ENCODE data around the gene RIN3.

RIN3 gene

GRCh38 chr14:92487513-92488133, 26.0 kb upstream of the RIN3 start:
- no peak for DNase-seq (ENCODE audit: low spot score)

DNA sequence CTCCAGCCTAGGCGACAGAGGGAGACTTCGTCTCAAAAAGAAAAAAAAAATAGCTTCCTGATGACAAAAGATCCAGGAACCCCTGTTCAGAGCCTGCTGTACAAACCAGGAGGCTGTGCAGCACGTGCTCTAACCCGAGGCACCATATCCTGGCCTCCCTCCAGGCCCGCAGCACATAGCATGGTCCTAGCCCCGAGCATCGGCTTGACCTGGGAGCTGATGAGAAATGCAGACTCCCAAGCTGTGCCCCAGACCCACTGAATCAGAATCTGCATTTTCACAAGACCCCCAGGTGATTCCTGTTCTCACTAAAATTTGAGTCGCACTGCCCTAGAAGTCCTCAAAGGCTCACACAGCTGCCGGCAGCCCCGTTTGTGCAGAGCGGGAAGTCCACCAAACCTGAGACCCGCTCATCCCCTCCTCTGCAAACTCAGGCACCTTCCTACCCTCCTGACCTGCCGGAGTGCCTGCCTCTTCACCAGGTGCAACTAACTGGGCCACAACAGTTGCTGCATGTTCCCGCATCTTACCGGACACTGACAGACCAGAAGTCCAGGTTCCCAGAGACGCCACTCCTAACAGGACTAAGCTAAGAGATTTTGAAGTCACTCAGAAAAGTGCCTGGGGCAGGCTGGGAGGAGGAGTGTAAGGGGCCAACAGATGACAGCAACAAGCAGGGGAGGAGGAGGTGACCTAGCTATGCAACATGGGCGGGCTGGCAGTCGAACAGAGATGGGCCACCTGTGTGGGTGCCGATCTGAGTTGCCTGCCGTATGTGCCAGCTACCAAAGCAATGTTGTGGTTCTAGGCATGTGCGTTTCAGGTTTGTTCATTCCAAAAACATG, 24.0 kb upstream of the RIN3 start:
- no peak for DNase-seq (ENCODE audit: low spot score)

GRCh38 chr14:92490239-92490959, 23.2 kb upstream of the RIN3 start:
- DNase-seq (ENCODE audit: low spot score), result peak; percentile 30

DNA sequence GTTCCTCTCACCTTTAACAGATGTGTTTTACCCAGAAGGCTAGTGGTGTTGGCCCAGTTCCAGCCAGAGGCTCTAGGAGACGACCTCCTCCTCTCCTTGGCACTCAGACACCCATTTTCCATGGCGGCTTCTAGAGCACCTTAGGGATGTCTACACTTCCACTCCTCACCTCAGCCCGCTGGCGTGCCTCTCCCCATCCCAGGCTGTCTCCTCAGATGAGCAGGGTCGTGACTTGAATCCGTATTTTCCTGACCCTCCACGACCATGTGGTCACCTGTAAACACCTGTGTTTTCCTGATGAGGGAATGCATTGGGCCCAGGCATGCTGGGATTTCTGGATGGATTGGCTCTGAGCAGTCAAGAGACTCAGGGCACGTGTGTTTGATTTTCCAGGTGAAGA, 21.8 kb upstream of the RIN3 start:
- DNase-seq (ENCODE audit: low spot score), result no peak

DNA sequence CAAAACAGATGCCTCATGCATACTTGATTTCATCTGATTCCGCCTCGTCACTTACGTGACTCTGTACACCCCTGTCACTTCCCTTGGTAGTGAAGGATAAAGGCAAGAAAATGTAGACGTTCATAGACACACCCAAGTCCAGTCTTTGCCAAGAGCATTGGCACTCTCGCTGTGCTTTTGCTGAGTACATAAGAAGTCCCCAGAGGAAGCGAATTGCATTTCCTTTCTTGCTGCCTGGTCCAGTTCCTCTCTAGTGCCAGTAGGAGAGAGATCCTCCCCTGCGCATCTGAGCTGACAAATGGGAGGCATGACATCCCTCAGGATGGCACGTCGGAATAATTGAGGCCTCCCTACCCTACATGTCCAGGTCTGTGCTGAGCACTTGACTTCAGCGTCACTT, 21.3 kb upstream of the RIN3 start:
- no peak for DNase-seq (ENCODE audit: low spot score)

GRCh38 chr14:92493024-92493423, 20.6 kb upstream of the RIN3 start:
- no peak for DNase-seq (ENCODE audit: low spot score)

DNA sequence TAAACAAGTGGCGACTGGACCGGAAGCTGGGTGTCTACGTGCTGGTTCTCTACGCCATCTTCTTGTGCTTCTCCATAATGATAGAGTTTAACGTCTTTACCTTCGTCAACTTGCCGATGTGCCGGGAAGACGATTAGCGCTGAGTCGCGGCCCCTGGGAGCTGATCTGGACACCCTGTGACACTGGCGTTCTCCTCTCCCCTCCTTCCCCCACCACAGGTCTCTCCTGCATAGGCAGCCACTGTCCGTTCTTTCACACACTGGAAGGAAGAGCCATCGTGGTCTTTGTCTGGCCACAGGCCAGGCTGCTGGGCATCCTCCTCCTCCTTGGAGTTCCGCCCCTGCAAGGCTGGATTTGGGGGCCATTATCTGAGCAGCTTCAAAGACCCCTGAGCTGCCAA, 20.1 kb upstream of the RIN3 start:
- no peak for DNase-seq (ENCODE audit: low spot score)

- no peak for DNase-seq (ENCODE audit: low spot score)
These were observed 19.1 kb upstream of the RIN3 start for GRCh38 chr14:92494512-92494911.

DNA sequence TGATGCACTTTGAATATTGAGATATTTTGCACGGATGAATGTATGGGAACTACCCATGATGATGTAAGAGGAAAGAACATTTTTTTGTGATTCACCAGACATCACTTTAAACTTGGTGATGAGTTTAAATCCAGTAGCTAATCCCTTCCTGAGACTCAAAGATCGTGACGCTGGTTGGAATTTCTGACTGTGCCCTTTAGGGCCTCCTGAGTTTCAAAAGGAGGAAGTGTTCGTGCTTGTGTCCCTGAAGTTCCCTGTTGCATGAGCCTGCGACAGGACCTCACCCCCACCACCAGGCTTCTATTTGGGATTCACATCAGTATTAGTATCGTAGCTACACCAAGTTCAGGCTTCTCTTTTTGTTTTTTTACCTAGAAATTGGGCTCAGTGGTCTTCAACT, 18.6 kb upstream of the RIN3 start:
- DNase-seq (ENCODE audit: low spot score), result peak; percentile 17

DNA sequence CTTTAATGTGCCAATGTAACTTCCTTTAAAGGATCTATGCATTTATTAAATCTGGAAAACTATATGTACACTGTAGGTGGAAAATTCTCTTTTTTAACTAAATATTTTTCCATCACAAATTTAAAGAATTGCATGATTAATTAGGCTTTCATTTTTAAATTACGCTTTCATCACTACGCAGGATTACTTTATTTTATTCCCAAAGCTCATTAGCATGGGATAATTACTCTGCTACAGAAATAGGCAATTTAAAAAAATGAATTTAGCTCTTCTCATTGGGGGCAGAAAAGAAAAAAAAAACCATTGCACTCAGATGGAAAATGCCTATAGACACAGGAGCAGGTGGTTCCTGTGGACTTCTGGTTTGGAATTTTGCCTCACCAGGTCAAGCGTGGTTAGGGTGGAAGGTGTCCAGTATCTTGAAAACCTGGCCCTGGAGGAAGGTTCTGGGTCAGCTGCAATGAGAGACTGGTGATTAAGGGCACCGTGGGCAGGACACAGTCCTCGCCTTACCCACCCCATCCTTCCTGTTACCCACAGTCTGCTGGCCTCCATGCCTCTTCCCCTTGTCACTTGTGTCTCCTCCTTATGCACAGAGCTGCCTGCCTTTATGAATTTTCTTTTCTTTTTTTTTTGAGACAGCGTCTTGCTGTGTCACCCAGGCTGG, 17.3 kb upstream of the RIN3 start:
- DNase-seq (ENCODE audit: low spot score), result no peak

DNA sequence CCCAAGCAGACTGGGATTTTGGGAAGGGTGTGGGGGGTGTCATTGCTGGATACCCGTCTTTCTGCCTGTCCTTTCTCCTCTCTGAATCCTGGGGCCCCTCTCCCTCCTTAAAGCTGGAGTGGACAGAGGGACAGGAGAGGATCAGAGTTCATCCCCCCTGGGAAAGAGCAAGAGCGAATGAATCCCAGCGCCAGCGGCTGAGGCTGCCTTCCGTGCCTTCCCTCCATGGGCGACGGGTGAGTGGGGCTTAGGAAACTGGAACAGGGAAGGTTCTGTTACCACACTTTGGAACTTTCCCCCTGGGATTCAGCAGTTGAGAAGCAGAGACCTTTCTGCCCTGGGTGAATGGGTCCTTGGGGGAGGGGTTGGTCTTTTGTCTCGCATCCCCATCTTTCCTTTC, 16.2 kb upstream of the RIN3 start:
- no peak for DNase-seq (ENCODE audit: low spot score)

- DNase-seq (ENCODE audit: low spot score), result no peak
These were observed 14.3 kb upstream of the RIN3 start for GRCh38 chr14:92499234-92499633.

- no peak for DNase-seq (ENCODE audit: low spot score)
These were observed 13.1 kb upstream of the RIN3 start for GRCh38 chr14:92500491-92500941.

DNA sequence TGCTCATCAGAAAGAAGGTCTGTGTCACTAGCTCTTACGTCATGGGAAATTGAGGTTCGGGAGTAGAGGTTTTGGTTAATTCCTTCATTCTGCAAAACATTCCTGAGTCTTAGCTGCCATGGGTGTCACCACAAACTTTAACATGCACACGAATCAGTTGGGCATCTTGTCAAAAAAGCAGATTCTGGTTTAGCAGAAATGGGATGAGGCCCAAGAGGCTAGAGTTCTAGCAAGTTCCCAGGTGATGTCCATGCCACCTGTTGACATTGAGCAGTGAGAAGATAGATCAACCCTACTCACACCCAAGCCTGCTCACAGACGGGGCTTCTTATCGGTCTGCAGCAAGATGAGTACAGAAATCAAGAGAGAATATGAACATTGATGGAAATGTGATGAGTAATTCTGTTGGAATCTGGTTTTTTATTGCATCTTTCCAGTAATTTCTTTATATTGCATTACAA, 11.7 kb upstream of the RIN3 start:
- DNase-seq (ENCODE audit: low spot score), result no peak

GRCh38 chr14:92502541-92503286, 10.9 kb upstream of the RIN3 start:
- peak; percentile 3 for DNase-seq (ENCODE audit: low spot score)

DNA sequence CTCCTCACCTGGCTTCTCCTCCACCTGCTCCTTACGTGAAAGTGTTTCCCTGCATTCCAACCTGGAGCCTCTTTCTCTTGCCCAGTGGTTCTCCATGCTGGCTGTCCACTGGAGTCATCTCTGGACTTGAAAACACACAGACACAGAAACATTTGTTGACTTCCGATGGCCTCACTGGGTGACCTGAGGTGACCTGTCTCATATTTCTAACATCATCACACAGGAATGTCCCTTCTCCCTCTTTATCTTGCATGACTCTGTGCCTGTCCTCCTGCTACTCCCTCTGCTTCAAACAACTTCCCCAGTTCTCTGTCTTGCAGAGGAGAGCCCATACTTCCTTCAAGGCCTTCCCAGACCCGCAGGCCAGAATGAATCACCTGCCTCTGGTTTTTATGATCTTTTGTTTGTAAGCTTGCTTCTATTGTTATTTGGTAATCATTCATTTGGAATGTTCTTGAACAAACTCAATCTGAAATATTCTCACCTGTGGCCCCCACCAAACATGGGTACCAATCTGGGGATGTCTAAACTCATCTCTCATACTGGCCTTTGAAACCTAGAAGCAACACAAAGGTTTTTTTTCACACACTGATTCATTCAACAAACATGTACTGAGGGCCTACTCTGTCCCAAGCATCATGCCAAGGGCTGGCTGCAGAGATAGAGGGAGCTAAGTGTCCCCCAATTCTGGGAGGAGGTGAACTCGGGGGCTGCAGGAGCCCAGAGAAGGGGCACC, 9.7 kb upstream of the RIN3 start:
- DNase-seq (ENCODE audit: low spot score), result peak; percentile 95

GRCh38 chr14:92505826-92506225, 7.8 kb upstream of the RIN3 start:
- no peak for DNase-seq (ENCODE audit: low spot score)

DNA sequence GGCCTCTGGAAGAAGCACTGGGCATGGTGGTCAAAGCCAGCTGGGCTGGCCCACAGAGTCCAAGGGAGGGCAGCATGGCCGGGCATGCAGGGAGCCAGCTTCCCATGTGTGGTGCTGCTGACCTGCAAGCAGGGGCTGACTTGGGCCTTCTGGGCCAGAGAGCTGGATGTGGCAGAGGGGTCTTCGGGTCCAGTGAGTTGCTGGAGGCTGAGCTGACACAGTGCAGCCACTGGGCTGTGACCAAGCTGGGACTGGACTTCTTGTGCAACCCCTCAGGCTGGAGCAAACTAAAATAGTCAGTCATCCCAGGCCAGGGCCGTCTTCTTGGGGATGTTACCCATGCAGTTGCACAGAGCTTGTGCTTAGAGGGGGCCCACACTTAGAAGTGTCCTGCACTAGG, 7.3 kb upstream of the RIN3 start:
- no peak for DNase-seq (ENCODE audit: low spot score)

- peak; percentile 26 for DNase-seq (ENCODE audit: low spot score)
These were observed 6.3 kb upstream of the RIN3 start for GRCh38 chr14:92507174-92507768.

DNA sequence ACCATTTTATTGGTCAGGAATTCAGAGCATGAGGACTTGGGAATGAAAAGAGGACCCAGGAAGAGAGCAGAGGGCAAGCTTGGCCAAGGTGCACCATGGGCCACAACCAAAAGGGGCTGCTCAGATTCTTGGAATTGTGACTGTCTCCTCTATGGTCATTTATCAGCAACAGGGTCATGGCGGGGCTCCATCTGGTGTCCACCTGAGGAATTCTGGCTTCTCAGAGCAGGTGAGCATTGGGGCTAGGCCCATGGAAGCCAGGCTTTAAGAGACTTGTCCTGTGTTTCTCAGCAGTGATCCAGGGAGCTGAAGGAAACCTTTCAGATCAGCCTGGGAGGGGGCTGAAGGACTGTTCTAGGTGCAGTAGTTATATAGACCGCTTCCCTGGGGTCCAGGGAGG, 2.6 kb upstream of the RIN3 start:
- DNase-seq (ENCODE audit: low spot score), result peak; percentile 35
